Astrocyte of the spinal cord (primary cell): ENCODE measurements around the gene GORAB.

Experiments used
- DNase-seq: peaks from one replicate; pipeline ENCODE4 v3.0.0; 2011; ENCODE audit warnings: low read depth, low spot score
- H3K4me3 ChIP-seq: 2 replicates; pipeline ENCODE4 v1.5.1; 2011; ENCODE audit warnings: low read depth, mild to moderate bottlenecking, low read length, moderate library complexity
- CTCF ChIP-seq: IDR thresholded peaks from 2 replicates; pipeline ENCODE4 v1.5.1; 2012; ENCODE audit warnings: low read depth, mild to moderate bottlenecking, low read length, inconsistent platforms
- in situ Hi-C: cut with HindIII; loops from 2 replicates; pipeline ENCODE4 v1.10.0; 2017; ENCODE audit warnings: low sequenced_read_pairs

The GORAB gene

GRCh38 chr1:170562646-170563338 lies 30.8 kb downstream of the GORAB start:
- peak; percentile 91 for DNase-seq
- in situ Hi-C loops = no loop called here
- no peak overlapping the region for H3K4me3 ChIP-seq
- no peak for TF ChIP-seq CTCF

DNA sequence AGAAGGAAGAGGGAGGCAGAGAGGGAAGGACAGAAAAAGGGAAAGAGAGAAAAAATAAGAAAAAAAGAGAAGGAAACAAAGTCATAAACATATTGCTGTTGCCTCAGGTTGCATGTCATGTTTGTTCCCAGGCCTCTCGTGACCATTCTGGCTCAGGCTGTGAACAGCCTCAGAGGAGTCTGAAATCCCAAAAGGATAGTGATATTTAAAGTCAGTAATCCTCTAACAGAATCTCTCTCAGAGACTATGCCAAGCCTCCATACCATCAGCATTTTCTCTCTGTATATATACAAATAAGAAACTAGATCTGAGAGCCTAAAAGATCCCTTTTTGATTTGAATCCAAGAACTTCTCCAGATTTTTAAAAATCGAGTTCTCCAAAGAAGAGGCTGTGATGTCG lies 35.2 kb downstream of the GORAB start:
- no peak overlapping the region for H3K4me3 ChIP-seq
- in situ Hi-C loops = no loop called here
- no peak for DNase-seq
- TF ChIP-seq CTCF = no peak

GRCh38 chr1:170568197-170568596 lies 36.2 kb downstream of the GORAB start:
- no peak for DNase-seq
- in situ Hi-C loops = no loop called here
- no peak for TF ChIP-seq CTCF
- H3K4me3 ChIP-seq = no peak overlapping the region

DNA sequence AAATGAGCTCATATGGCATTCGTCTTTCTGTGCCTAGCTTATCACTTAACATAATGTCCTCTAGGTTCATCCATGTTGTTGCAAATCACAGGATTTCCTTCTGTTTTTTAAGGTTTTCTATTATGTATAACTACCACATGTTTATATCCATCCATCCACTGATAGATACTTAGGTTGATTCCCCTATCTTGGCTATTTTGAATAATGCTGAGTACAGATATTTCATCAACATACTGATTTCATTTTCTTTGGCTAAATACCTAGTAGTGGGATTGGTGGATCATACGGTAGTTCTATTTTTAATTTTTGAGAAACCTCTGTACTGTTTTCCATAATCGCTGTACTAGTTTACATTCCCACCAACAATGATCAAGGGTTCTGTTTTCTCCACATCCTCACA lies 45.0 kb downstream of the GORAB start:
- no peak overlapping the region for H3K4me3 ChIP-seq
- no peak for TF ChIP-seq CTCF
- in situ Hi-C loops = no loop called here
- DNase-seq = no peak

DNA sequence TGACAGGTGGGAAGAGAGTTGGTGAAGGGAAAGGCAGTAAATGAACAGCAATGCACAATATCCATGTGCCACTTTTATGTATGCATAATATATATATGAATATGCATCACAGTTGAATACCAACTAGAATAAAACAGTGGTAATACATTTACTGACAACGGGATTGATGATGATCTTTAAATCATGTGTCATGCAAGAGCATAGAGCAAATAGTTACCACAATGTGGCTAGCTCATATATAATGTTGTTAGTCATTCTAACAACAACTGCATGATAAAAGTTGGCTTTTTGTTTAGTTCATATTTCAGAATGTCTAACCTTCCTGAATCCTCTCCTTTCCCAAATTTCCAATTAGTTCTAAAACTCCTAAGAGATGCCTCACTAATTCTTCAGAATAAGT lies 46.4 kb downstream of the GORAB start:
- no peak overlapping the region for H3K4me3 ChIP-seq
- no peak for DNase-seq
- TF ChIP-seq CTCF = no peak
- in situ Hi-C loops = no loop called here

- in situ Hi-C loops = no loop called here
These were observed 48.9 kb downstream of the GORAB start for GRCh38 chr1:170580636-170581440.

More at GRCh38 chr1:170580636-170581440, 48.9 kb downstream of the GORAB start:
- no peak overlapping the region for H3K4me3 ChIP-seq
- TF ChIP-seq CTCF = no peak
- no peak for DNase-seq
